ENCODE measurements around the gene RTP4.
"Not testable (repeated sequence)": the region's sequence is repeated elsewhere in the genome, so short reads cannot be mapped to it uniquely, and the experiment has no call there.

RTP4 gene

GRCh38 chr3:187370051-187370450, 1.9 kb downstream of the RTP4 start:
- no peak for DNase-seq

GRCh38 chr3:187375581-187375980, 7.4 kb downstream of the RTP4 start:
- DNase-seq: no peak

GRCh38 chr3:187377842-187378241, 9.7 kb downstream of the RTP4 start:
- DNase-seq: peak in 2 of 3 donors; percentile 6 to 18

GRCh38 chr3:187382609-187383151, 14.5 kb downstream of the RTP4 start:
- DNase-seq: no peak

GRCh38 chr3:187383246-187383645, 15.1 kb downstream of the RTP4 start:
- no peak for DNase-seq

GRCh38 chr3:187385296-187385695, 17.1 kb downstream of the RTP4 start:
- DNase-seq: no peak

GRCh38 chr3:187396661-187397060, 28.5 kb downstream of the RTP4 start:
- DNase-seq: no peak

GRCh38 chr3:187398955-187399354, 30.8 kb downstream of the RTP4 start:
- DNase-seq: no peak

GRCh38 chr3:187400756-187401155, 32.6 kb downstream of the RTP4 start:
- DNase-seq: no peak

GRCh38 chr3:187401856-187402255, 33.7 kb downstream of the RTP4 start:
- no peak for DNase-seq

GRCh38 chr3:187403768-187404288, 35.6 kb downstream of the RTP4 start:
- peak; percentile 1 to 32 (median 11) for DNase-seq

- DNase-seq: no peak
Measured at GRCh38 chr3:187406927-187407326, 38.7 kb downstream of the RTP4 start.

GRCh38 chr3:187411991-187412781, 44.0 kb downstream of the RTP4 start:
- DNase-seq: not testable (repeated sequence)
